ENCODE measurements around the gene PRIM2. TPM values are rescaled to one million over a fixed set of nuclear protein-coding genes. Genes with fewer than 3 reads are reported as not detected.
"Not testable (repeated sequence)": the region's sequence is repeated elsewhere in the genome, so short reads cannot be mapped to it uniquely, and the experiment has no call there.

The PRIM2 gene
- total RNA-seq, 1 donor, result 12.4 TPM

DNA sequence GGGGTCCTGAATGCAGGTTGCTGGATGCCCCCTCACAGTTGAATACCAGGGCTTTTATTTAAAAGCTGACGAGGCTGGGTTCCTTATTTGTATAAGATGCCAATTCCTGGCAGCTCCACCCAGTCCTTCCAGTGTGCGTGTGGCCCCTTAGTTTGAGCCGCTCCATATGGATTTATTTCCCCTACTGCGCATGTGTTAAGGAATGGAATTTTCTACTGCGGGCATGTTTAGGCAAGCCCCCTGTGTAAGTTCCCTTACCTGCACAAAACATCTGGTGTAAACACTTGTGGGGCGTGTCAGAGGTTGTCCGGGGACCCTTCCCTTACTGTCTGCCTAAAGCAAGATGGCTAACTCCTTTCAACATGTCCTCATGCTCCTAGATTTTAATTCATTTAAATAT, 174.4 kb downstream of the PRIM2 start:
- DNase-seq (ENCODE audit: low read depth in 2 of 3, low spot score in 2 of 3), result not testable (repeated sequence)

DNA sequence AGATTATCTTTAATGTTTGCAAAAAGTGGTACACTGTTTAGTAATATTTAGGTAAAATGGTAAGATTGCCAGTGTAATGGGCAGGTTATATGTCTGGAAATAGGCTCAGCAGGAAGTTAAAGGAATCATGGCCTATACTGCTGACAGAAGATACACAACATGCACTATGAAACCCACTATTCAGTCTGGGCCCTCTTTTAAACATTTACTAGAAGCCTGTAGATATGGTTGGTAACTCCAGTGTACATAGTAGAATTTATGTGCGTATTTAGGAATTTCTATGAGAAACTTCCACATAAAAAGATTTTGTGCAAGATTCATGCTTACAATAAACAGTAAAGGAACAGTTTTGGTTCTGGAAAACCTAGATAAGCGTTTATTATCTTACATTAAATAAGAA, 178.8 kb downstream of the PRIM2 start:
- not testable (repeated sequence) for DNase-seq (ENCODE audit: low read depth in 2 of 3, low spot score in 2 of 3)

DNA sequence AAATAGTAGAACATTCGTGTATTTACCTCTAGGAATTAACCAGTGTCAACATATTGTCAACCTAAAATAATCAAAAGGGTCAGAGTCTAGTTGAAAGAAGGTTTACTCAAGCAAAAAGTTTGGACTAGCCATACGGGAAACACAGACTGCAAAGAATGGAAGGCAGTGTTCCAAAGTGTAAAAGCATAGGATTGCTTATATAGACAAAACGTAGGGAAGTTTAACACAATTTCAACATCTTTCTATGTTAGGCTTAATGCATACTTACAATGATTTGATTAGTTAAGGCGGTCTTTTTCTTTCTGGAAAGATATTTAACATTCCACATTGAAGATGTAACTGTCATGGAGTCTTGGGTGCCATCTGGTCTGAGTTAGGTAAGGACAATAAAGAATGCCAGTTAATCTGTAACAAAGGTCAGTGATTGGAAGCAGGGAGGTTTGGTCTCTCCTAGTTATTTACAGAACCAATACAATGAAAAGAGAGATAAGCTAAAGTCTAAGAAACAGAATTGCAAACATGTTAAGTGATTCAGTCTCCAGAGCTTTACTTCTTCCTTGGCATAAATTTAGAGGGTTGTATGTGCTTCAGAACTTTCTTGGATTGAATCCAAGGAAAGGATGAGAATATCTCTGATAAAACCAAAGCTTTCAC, 183.1 kb downstream of the PRIM2 start:
- not testable (repeated sequence) for DNase-seq (ENCODE audit: low read depth in 2 of 3, low spot score in 2 of 3)

DNA sequence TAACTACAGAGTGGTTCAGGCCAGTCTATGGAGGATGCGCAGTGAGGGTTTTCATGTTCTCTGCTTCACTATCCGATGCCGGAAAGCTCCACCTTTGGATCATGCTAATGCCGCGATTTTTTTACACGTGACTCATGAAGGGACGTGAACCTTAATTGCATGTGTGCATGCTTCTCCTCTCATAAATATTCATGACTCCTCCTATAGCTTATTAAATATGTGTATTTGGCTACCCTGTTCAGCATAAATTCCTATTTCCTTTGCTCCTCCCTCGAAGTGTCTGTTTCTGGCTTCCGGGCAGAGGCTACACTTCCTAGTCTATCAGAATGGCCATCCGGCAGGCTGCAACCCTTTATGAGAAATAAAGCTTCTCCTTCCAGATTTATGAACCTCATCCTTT, 185.0 kb downstream of the PRIM2 start:
- DNase-seq (ENCODE audit: low read depth in 2 of 3, low spot score in 2 of 3), result not testable (repeated sequence)

DNA sequence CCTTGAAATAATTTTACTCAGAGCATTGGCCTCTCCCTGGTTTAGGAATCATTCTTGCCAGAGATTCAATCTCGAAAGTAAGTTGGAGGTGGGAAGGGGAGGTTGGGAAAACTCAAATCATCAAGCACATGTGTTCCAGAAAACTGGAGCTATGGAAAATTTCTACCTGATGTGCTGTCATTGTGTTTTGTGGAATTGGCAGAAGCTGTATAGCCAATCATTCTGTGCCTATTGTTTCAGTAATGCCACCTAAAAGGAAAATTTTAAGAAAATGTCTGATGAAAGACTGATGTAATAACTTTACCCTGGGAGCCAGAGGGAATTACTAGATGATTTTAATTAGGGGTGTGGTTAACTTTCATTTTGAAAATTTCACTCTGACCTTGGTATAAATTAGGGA, 187.8 kb downstream of the PRIM2 start:
- DNase-seq (ENCODE audit: low read depth in 2 of 3, low spot score in 2 of 3), result not testable (repeated sequence)

DNA sequence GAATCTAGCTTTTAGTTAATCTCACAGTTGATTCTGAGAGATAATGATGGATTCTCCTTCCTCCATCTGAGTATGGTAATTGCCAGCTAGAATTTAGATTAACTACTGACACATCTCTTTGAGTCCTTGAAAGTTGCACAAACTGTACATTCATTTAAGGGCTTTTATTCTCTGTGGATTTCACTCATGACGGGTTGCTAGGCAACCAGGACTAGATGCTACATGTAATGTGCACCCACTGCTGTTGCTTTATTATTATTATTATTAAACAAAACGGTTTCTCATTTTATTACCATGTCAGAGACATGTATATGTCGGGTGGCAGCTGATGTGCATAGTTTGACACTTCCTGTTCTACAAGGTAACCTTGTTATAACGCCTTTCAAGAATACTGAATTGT, 193.0 kb downstream of the PRIM2 start:
- DNase-seq (ENCODE audit: low read depth in 2 of 3, low spot score in 2 of 3), result not testable (repeated sequence)

DNA sequence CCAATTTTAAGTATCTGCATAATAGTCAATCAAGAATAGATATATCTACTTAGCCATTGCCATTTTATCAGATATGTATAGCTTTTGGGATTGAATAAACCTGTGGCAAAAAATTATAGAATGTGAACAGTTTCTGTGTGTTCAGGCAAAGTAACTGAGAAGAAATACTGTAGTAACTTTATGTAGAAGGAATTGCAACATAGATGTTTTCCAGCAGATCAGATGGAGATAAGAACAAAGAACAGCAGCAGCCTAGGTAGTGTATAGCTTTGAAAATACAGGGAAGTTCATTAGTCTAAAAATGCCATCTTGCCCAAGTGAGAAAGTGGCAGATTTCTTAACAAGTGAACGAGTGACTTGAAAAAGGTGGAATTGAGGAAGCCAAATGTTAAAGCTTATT, 197.7 kb downstream of the PRIM2 start:
- not testable (repeated sequence) for DNase-seq (ENCODE audit: low read depth in 2 of 3, low spot score in 2 of 3)

DNA sequence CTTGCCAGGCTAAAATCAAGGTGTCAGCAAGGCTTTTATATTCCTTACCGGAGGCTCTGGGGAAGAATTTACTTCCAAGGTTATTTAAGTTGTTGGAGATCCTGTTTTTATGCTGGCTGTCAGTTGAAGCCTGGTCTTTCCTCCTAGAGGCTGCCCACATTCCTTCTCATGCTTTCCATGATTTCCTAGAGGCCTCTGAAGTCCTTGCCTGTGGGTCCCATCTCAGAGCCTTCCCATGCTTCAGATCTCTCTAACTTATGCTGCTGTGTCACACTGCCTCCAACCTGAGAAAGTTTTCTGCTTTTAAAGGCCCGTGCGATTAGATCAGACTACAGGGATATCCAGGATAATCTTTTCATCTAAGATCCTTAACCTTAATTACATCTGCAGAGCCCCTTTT, 198.4 kb downstream of the PRIM2 start:
- DNase-seq (ENCODE audit: low read depth in 2 of 3, low spot score in 2 of 3), result not testable (repeated sequence)

DNA sequence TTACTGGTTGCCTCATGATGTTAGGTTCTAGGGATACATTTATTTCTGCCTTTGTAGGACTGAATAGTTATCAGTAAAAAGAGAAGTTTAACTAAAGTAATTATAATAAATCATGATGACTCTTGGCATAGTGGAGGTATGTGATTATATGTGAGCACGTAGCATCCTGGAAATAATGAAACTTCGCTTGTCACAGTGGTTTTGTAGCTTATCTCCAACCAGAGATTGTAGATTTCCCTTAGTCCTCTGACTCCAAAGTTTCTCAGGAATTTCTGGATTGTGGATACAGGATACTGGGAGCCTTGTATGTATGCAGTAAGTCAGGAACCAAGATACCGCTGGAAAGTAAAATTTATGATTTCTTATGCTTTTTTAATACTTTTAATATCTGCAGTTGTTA, 199.3 kb downstream of the PRIM2 start:
- not testable (repeated sequence) for DNase-seq (ENCODE audit: low read depth in 2 of 3, low spot score in 2 of 3)

DNA sequence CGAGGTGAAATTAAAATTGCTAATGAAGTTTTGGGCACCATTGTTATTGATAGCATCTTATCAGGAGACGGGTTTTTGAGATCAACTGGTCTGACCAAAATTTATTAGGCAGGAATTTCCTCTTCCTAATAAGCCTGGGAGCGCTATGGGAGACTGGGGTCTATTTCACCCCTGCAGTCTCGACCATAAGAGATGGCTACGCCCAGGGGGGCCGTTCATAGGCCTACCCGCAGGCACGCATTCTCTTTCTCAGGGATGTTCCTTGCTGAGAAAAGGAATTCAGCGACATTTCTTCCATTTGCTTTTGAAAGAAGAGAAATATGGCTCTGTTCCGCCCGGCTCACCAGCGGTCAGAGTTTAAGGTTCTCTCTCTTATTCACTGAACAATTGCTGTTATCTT, 201.8 kb downstream of the PRIM2 start:
- DNase-seq (ENCODE audit: low read depth in 2 of 3, low spot score in 2 of 3), result not testable (repeated sequence)

DNA sequence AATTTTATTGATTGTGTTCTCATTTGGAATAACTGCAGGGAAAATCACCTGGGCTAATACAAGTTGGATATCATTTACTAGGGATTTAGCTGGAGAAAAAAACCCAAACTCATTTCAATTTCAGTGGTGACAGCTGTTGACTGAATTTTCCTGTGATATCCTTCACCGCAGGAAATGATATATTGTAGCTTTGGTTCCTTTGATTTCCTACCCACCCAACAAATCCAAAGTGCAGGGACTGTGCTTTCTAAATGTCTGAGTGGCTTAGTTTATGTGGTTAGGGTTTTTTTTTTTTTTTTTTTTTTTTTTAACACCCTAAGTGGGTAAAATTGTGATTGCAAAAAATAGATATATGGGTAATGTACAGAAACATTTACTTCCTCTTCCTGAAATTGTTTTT, 203.7 kb downstream of the PRIM2 start:
- DNase-seq (ENCODE audit: low read depth in 2 of 3, low spot score in 2 of 3), result not testable (repeated sequence)

DNA sequence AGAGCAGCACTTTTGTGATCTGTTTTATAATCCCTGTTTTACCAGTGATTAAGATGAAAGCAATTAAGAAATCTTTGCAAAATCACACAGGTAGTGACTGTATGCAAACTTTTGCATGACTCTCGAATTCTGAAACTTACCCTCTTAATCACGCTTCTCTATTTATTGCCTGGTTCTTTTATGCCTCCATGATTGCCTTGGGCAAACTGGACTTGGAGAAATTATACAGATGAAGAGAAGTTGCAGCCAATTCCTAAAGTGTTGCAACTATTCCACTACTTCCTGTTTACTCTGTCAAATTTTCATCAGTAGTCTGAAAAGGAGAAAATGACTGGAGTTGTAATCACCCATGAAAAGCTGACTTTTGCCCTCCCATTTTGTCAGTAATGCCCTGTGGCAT, 205.8 kb downstream of the PRIM2 start:
- DNase-seq (ENCODE audit: low read depth in 2 of 3, low spot score in 2 of 3), result not testable (repeated sequence)

DNA sequence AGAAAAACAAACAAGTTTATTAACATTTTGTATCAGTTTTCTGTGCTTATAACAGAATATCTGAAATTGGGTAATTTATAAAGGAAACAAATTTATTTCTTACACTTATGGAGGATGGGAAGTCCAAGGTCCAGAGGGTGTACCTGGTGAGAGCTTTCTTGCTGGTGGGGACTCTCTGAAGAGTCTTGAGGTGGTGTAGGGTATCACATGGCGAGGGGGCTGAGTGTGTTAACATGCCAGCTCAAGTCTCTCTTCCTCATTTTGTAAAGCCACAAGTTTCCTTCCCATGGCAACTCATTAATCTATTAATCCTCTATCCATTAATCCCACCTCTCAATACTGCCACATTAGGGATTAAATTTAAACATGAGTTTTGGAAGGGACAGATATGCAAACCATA, 212.3 kb downstream of the PRIM2 start:
- not testable (repeated sequence) for DNase-seq (ENCODE audit: low read depth in 2 of 3, low spot score in 2 of 3)

DNA sequence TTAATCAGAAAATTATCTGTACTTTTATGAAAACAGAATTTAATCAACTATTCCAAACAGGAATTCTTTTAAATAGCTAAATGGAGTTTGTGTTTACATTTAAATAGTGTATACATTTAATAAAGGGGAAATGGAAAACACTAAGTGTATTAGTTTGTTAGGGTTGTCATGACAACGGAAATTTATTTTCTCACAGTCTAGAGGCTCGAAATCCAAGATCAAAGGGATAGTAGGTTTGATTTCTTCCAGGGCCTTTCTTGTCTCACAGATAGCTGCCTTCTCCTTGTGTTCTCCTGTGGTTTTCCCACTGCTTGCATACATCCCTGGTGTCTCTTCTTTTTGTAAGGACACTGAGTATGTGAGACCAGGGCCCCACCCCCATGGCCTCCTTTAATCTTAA, 215.2 kb downstream of the PRIM2 start:
- not testable (repeated sequence) for DNase-seq (ENCODE audit: low read depth in 2 of 3, low spot score in 2 of 3)

DNA sequence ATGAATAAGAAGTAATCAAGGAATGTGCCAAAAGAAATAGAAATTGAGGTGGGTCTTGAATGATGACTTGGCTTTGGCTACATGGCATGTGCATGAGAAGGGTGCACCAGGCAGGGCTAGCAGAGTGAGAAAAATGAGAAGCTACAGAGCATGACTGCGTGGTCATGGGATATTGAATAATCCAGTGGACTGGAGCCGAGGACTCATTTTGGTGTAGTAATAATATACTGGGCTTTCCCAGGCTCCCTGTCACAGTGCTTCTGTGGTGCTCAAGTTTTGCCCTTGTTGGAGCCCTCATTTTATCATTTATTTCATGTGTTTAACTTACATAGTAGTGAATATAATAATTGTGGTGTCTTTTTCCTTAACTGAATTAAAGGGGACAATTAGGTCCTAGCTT, 217.7 kb downstream of the PRIM2 start:
- not testable (repeated sequence) for DNase-seq (ENCODE audit: low read depth in 2 of 3, low spot score in 2 of 3)

DNA sequence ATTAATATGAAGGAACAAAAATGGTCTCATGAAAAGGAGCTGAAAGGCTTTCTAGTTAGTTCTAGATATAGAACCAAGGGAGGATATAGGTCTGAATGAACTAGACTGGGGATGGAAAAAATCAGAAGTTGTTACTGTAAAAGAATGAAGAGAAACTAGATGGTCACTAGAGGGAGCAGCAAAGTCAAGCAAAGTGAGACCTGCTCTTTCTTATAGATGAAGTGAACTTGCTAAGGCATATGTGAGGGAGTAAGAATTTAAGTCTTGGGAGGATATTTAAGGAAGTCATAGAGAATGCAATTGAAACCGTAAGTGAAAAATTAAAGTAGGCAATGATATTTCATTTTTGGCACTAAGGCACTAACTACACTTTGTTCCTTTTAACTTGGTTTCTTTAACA, 218.6 kb downstream of the PRIM2 start:
- peak in 2 of 3 donors; percentile 9 to 62 for DNase-seq (ENCODE audit: low read depth in 2 of 3, low spot score in 2 of 3)

DNA sequence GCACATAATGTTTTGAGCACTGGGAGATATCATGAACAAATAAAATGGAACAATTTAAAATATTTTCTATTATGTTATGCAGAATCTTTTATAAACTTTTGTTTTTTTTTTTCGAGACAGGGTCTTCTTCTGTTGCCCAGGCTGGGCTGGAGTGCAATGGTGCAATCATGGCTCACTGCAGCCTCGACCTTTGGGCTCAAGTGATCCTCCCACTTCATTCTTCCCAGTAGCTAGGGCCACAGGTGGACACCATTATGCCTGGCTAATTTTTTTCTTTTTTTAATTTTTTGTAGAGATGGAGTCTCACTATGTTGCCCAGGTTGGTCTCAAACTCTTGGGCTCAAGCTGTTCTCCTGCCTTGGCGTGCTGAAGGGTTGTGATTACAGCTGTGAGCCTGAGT, 220.5 kb downstream of the PRIM2 start:
- DNase-seq (ENCODE audit: low read depth in 2 of 3, low spot score in 2 of 3), result not testable (repeated sequence)

DNA sequence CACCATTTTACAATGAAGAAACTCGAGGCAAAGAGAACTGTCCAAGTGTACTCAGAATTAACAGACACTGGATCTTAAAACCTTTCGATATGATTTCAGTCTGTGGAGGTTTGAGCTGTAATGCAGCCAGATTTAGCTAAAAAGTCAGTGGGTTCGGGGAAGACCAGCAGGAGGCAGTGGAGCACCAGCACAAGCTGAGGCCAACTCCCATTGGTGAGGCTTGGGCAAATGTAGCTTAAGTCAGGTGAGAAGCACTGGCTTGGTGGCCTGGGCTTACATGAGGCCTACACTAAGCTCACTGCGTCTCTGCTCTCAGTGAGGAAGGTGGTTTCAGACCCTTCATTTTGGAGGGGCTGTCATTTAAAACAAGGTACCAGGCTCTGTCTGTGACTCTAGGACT, 234.5 kb downstream of the PRIM2 start:
- DNase-seq (ENCODE audit: low read depth in 2 of 3, low spot score in 2 of 3), result not testable (repeated sequence)

DNA sequence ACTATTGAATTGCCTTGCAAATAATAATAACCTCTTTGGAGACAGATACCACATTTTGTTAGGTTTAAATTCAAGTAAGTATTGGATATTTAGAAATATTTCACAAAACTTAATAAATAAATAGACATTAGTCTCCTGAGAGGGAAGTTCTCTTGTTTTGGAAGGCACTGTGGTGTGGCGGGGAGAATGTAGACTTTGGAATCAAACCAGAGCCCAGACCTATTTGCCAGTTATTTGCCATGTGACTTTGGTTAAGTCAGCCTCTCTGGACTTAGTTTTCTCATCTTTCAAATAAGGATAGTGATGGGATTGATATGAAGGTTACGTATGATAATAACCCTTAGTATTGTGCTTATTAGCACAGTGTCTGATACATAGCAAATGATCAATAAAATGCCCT, 240.4 kb downstream of the PRIM2 start:
- not testable (repeated sequence) for DNase-seq (ENCODE audit: low read depth in 2 of 3, low spot score in 2 of 3)

DNA sequence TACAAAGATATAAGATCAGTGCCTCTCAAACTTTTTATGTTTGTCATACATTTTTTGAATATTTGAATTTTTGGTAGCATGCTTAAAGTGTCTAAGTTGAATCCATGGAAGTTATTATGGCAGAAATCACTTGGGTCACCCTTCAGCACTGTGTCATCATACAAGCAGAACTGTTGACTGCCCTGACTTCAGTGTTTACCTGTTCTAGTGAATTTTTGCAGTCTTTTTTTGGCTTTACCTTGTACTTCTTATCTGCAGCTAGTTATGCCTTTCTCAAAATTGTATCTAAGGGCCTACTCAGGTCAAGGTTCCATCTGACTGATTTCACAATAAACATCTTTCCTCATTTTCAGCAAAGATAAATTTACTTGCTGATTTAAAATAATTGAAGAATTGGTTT, 241.7 kb downstream of the PRIM2 start:
- not testable (repeated sequence) for DNase-seq (ENCODE audit: low read depth in 2 of 3, low spot score in 2 of 3)

DNA sequence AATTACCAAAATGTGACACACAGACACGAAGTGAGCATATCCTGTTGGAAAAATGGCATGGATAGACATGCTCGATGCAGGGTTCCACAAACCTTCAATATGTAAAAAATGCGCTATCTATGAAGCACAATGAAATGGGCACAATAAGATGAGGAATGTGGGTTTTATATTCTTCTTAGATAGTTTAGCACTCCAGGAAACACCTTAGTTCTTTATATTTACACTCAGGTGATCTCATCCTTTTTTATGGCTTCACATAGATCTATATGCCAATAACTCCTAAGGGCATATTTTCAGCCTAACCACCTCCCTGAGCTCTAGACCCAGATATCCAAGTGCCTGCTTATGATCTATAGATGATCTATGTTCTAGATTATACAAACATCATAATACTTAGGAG, 244.8 kb downstream of the PRIM2 start:
- not testable (repeated sequence) for DNase-seq (ENCODE audit: low read depth in 2 of 3, low spot score in 2 of 3)

DNA sequence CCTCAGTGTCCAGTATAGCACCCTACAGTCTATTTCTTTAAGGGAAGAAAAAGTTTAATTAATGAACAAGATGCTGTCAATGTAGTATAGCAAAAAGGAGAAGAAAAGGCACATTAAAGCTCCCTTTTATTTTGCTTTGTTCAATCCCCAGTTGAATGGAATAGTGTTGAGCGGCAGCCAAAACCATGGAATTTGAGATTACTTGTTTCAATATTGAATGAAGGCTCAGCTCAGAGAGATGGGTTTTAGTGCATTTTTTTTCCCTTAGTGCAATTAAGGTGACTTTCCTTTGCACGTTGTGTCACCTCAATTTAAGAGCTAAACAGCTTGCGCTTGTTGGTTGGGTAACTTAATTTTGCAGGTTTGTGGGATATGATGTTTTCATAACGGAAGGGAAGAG, 254.7 kb downstream of the PRIM2 start:
- DNase-seq (ENCODE audit: low read depth in 2 of 3, low spot score in 2 of 3), result not testable (repeated sequence)

DNA sequence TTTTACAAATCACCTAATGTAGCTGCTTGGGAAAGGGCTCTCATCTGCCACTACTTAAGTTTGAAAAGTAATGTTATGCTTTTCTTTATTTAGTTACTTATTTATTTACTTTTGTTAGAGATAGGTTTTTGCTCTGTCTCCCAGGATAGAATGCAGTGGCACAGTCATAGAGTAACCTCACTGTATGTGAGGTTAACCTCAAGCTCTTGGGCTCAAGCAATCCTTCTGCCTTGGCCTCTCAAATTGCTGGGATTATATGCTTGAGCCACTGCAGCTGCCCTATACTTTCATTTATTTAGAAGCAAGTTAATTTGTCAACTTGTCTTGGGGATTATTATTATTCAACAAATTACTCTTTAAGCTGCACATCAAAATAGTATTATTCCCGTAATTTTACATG, 255.4 kb downstream of the PRIM2 start:
- not testable (repeated sequence) for DNase-seq (ENCODE audit: low read depth in 2 of 3, low spot score in 2 of 3)

All from hematopoietic multipotent progenitor cell (in vitro differentiated cells).